Fibroblast of lung (primary cell): Measurements from ENCODE around the gene TACR1.

Experiments
- CTCF ChIP-seq, 2 donors: IDR thresholded peaks in 1 of 2; conservative IDR thresholded peaks in 1 of 2; 1 replicate in 1 of 2; 2 replicates in 1 of 2; pipeline ENCODE4 v1.5.1; 2011 to 2012; ENCODE audit warnings: low read length in 2 of 2, control low read depth in 1 of 2, inconsistent platforms in 1 of 2, low read depth in 1 of 2, mild to moderate bottlenecking in 1 of 2
- EZH2 ChIP-seq: IDR thresholded peaks from 2 replicates; pipeline ENCODE4 v1.5.1; 2012; ENCODE audit warnings: low read length, control low read depth, mild to moderate bottlenecking; ENCODE audit errors: missing control alignments

GRCh38 chr2:75064691-75065396 is 134.5 kb downstream of the TACR1 start:
- TF ChIP-seq CTCF (conservative IDR thresholded peaks at IDR 0.05 in 1 of 2, IDR thresholded peaks at IDR 0.05 in 1 of 2; ENCODE audit: low read depth in 1 of 2, low read length in 2 of 2) (peak; percentile 91 to 92), EZH2 (no peak)
